ENCODE results near the gene OSBP2.

DNA sequence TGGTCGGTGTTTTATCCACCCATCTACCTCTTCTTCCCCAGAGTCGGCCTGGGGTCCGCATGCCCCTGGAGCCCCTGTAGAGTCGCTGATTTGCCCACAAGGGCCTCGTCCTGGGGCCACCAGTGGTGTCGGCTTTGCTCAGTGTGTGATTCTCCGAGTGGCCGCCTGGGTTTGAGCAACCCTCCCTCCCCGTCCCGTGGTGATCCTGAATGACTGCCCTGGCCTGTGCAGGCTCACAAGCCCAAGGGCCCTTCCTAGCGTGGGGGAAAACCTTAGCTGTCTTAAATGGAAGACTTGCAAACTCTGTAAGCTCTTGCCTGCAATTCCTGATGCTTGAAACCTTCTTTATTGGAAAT is 128.3 kb downstream of the OSBP2 start:
- TF ChIP-seq CEBPB (IDR thresholded peaks at IDR 0.05; ENCODE audit: borderline replicate concordance in 1 of 2, low read depth in 2 of 2, low read length in 2 of 2), result no peak
- no peak for TF ChIP-seq YY1 (IDR thresholded peaks at IDR 0.05; ENCODE audit: low read depth, low read length)
- TF ChIP-seq CREM (IDR thresholded peaks at IDR 0.05; ENCODE audit: low read depth), result no peak
- TF ChIP-seq, protein P1, sequence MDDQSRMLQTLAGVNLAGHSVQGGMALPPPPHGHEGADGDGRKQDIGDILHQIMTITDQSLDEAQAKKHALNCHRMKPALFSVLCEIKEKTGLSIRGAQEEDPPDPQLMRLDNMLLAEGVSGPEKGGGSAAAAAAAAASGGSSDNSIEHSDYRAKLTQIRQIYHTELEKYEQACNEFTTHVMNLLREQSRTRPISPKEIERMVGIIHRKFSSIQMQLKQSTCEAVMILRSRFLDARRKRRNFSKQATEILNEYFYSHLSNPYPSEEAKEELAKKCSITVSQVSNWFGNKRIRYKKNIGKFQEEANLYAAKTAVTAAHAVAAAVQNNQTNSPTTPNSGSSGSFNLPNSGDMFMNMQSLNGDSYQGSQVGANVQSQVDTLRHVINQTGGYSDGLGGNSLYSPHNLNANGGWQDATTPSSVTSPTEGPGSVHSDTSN (IDR thresholded peaks at IDR 0.05; ENCODE audit: insufficient replicate concordance, low read depth, low read length), result no peak
